ENCODE data around the gene TRAF3.

The TRAF3 gene

GRCh38 chr14:102779574-102780315 lies 2.5 kb downstream of the TRAF3 start:
- TF ChIP-seq POLR2AphosphoS5 (IDR thresholded peaks at IDR 0.05; ENCODE audit: low read depth, low read length) (no peak), TAF1 (IDR thresholded peaks at IDR 0.05; ENCODE audit: borderline replicate concordance, insufficient read depth, low read length) (no peak), REST (IDR thresholded peaks at IDR 0.05; ENCODE audit: insufficient read depth in 1 of 2, low read depth in 2 of 2, low read length in 2 of 2) (no peak), FOXP2 (optimal IDR thresholded peaks at IDR 0.05; ENCODE audit: borderline replicate concordance, extremely low read depth, extremely low read length, insufficient read depth) (no peak), SIN3A (IDR thresholded peaks at IDR 0.05; ENCODE audit: borderline replicate concordance, insufficient read depth, low read length) (no peak)

GRCh38 chr14:102781063-102781462 lies 3.8 kb downstream of the TRAF3 start:
- TF ChIP-seq FOXP2 (optimal IDR thresholded peaks at IDR 0.05; ENCODE audit: borderline replicate concordance, extremely low read depth, extremely low read length, insufficient read depth) (no peak), TAF1 (IDR thresholded peaks at IDR 0.05; ENCODE audit: borderline replicate concordance, insufficient read depth, low read length) (no peak)

GRCh38 chr14:102782974-102783373 lies 5.7 kb downstream of the TRAF3 start:
- no peak for TF ChIP-seq REST (IDR thresholded peaks at IDR 0.05; ENCODE audit: insufficient read depth in 1 of 2, low read depth in 2 of 2, low read length in 2 of 2)
- no peak for TF ChIP-seq SIN3A (IDR thresholded peaks at IDR 0.05; ENCODE audit: borderline replicate concordance, insufficient read depth, low read length)
- TF ChIP-seq FOXP2 (optimal IDR thresholded peaks at IDR 0.05; ENCODE audit: borderline replicate concordance, extremely low read depth, extremely low read length, insufficient read depth) = no peak
- TF ChIP-seq POLR2AphosphoS5 (IDR thresholded peaks at IDR 0.05; ENCODE audit: low read depth, low read length) = no peak
- no peak for TF ChIP-seq TAF1 (IDR thresholded peaks at IDR 0.05; ENCODE audit: borderline replicate concordance, insufficient read depth, low read length)

- TF ChIP-seq REST (IDR thresholded peaks at IDR 0.05; ENCODE audit: insufficient read depth in 1 of 2, low read depth in 2 of 2, low read length in 2 of 2) = no peak
- no peak for TF ChIP-seq TAF1 (IDR thresholded peaks at IDR 0.05; ENCODE audit: borderline replicate concordance, insufficient read depth, low read length)
- no peak for TF ChIP-seq FOXP2 (optimal IDR thresholded peaks at IDR 0.05; ENCODE audit: borderline replicate concordance, extremely low read depth, extremely low read length, insufficient read depth)
- TF ChIP-seq POLR2AphosphoS5 (IDR thresholded peaks at IDR 0.05; ENCODE audit: low read depth, low read length) = no peak
- TF ChIP-seq SIN3A (IDR thresholded peaks at IDR 0.05; ENCODE audit: borderline replicate concordance, insufficient read depth, low read length) = no peak
Measured at GRCh38 chr14:102784892-102785594, 7.8 kb downstream of the TRAF3 start.

GRCh38 chr14:102785595-102785963 lies 8.3 kb downstream of the TRAF3 start:
- TF ChIP-seq TAF1 (IDR thresholded peaks at IDR 0.05; ENCODE audit: borderline replicate concordance, insufficient read depth, low read length) = no peak
- no peak for TF ChIP-seq SIN3A (IDR thresholded peaks at IDR 0.05; ENCODE audit: borderline replicate concordance, insufficient read depth, low read length)
- TF ChIP-seq REST (IDR thresholded peaks at IDR 0.05; ENCODE audit: insufficient read depth in 1 of 2, low read depth in 2 of 2, low read length in 2 of 2) = no peak
- no peak for TF ChIP-seq FOXP2 (optimal IDR thresholded peaks at IDR 0.05; ENCODE audit: borderline replicate concordance, extremely low read depth, extremely low read length, insufficient read depth)
- TF ChIP-seq POLR2AphosphoS5 (IDR thresholded peaks at IDR 0.05; ENCODE audit: low read depth, low read length) = no peak
